Osteocyte (in vitro differentiated cells): ENCODE results near the gene MTMR1. TPM values are rescaled to one million over a fixed set of nuclear protein-coding genes. Genes with fewer than 3 reads are reported as not detected.
A peak's percentile ranks its signal among the peaks of the same experiment; 100 is the strongest.

Source experiments
- DNase-seq: peaks from one replicate; pipeline ENCODE4 v3.0.0; 2021; ENCODE audit warnings: mixed read lengths; ENCODE audit not compliant: unreplicated experiment; ENCODE audit errors: extremely low spot score
- H3K27ac Mint-ChIP-seq: one replicate; pipeline ENCODE4 v1.8.0; 2021; ENCODE audit warnings: mild to moderate bottlenecking, mixed read lengths; ENCODE audit not compliant: unreplicated experiment
- H3K27me3 Mint-ChIP-seq: one replicate; pipeline ENCODE4 v1.8.0; 2021; ENCODE audit warnings: mixed read lengths; ENCODE audit not compliant: unreplicated experiment
- H3K36me3 Mint-ChIP-seq: one replicate; pipeline ENCODE4 v1.8.0; 2021; ENCODE audit warnings: mixed read lengths; ENCODE audit not compliant: unreplicated experiment
- H3K4me1 Mint-ChIP-seq: one replicate; pipeline ENCODE4 v1.8.0; 2021; ENCODE audit warnings: mixed read lengths; ENCODE audit not compliant: unreplicated experiment
- H3K4me3 Mint-ChIP-seq: one replicate; pipeline ENCODE4 v1.8.0; 2021; ENCODE audit warnings: mild to moderate bottlenecking, moderate library complexity, mixed read lengths; ENCODE audit not compliant: unreplicated experiment
- H3K9me3 Mint-ChIP-seq: one replicate; pipeline ENCODE4 v1.8.0; 2021; ENCODE audit warnings: mixed read lengths; ENCODE audit not compliant: unreplicated experiment
- total RNA-seq: library from RNA; stranded (reverse); gene quantifications from 2 replicates; pipeline ENCODE4 v1.2.1, GENCODE V29; 2021
- TF ChIP-seq, protein P1 (sequence below): fragments of 200-600 bp; sonication (generic); IDR thresholded peaks from 2 replicates; pipeline ENCODE4 v1.5.0; 2021; ENCODE audit warnings: antibody characterized with exemption, mild to moderate bottlenecking, moderate library complexity

Gene MTMR1
- total RNA-seq, 1 donor from 2014 or later = 23.6 TPM

DNA sequence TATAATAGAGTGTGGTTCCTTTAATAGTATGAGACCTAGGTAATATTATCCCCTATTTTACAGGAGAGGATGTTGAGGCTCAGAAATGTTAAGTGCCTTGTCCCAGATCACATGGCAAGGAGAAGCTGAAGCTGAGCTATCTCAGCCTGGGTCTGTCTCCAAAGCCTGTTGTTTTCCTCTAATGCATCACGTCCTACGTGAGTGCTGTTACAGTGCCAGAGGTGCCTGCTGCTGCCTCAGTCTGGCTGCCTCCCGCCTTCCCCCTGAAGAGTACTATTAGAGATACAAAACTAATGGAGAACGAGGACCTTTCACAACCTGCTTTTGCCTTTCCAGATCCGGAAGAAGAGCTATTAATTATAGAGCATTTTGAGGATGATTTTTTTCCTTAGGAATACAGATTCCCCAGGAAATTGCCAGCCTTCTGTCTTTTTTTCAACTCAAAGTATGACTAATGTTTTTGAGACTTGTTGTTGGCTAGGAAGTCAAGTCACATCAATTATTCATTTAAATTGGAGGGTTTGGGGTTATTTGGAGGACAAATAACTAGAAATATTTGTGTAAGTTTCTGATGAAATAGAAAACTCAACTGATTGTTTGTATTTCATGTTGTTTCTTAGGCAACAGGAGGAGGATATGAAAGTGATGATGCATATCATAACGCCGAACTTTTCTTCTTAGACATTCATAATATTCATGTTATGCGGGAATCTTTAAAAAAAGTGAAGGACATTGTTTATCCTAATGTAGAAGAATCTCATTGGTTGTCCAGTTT lies 43.9 kb upstream of the MTMR1 start:
- Mint-ChIP-seq H3K4me1 (peaks cover 23% of the 10 kb centered on the region), H3K27ac (peak overlapping the region; percentile 78), H3K4me3 (no peak overlapping the region), H3K27me3 (no peaks in the 10 kb centered on the region), H3K36me3 (peaks cover 6% of the 10 kb centered on the region), H3K9me3 (peaks cover 17% of the 10 kb centered on the region)
- no peak for DNase-seq
- TF ChIP-seq, protein P1, sequence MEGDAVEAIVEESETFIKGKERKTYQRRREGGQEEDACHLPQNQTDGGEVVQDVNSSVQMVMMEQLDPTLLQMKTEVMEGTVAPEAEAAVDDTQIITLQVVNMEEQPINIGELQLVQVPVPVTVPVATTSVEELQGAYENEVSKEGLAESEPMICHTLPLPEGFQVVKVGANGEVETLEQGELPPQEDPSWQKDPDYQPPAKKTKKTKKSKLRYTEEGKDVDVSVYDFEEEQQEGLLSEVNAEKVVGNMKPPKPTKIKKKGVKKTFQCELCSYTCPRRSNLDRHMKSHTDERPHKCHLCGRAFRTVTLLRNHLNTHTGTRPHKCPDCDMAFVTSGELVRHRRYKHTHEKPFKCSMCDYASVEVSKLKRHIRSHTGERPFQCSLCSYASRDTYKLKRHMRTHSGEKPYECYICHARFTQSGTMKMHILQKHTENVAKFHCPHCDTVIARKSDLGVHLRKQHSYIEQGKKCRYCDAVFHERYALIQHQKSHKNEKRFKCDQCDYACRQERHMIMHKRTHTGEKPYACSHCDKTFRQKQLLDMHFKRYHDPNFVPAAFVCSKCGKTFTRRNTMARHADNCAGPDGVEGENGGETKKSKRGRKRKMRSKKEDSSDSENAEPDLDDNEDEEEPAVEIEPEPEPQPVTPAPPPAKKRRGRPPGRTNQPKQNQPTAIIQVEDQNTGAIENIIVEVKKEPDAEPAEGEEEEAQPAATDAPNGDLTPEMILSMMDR = no peak

DNA sequence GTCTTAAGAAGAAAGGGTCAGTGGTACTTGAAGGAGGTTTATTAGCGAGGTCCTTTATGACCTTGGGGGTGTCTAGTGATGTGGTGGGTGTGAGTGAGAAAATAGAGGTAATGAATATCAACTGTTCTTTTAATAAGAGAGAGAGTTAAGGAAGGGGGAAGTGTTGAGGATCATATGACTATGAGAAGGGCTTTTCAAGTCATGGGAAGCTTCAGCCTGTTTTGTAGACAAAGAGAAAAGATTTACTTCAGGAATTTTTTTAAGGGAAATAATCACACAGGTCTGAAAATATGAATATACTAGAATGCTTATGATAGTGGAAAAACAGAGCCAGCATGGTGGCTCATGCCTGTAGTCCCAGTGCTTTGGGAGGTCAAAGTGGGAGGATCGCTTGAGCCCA lies 41.3 kb upstream of the MTMR1 start:
- TF ChIP-seq, protein P1 = no peak
- no peak for DNase-seq
- H3K27me3 Mint-ChIP-seq = no peaks in the 10 kb centered on the region
- peaks cover 12% of the 10 kb centered on the region for H3K36me3 Mint-ChIP-seq
- H3K27ac Mint-ChIP-seq = no peak overlapping the region
- H3K4me1 Mint-ChIP-seq = peaks cover 23% of the 10 kb centered on the region
- H3K9me3 Mint-ChIP-seq = peaks cover 21% of the 10 kb centered on the region
- H3K4me3 Mint-ChIP-seq = no peak overlapping the region

DNA sequence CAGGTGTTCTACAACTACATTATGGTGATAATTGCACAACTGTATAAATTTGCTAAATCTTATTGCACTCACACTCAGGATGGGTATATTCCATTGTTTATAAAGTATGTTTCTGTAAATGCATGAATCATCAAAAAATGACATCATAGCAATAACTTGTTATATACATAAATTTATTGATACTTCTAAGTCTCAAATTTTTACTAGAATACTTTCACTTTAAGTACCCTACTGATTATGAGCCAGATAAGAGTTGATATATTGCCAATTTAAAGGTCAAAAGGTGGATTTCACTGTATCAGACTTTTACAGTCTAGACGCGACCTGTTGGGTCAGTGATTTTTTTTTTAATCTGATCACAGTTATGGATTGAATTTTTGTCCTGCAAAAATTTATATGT lies 37.4 kb upstream of the MTMR1 start:
- H3K27me3 Mint-ChIP-seq = no peaks in the 10 kb centered on the region
- peaks cover 13% of the 10 kb centered on the region for H3K36me3 Mint-ChIP-seq
- TF ChIP-seq, protein P1 = no peak
- H3K4me3 Mint-ChIP-seq = no peak overlapping the region
- no peak for DNase-seq
- H3K27ac Mint-ChIP-seq = no peak overlapping the region
- H3K4me1 Mint-ChIP-seq = no peaks in the 10 kb centered on the region
- peaks cover 13% of the 10 kb centered on the region for H3K9me3 Mint-ChIP-seq

DNA sequence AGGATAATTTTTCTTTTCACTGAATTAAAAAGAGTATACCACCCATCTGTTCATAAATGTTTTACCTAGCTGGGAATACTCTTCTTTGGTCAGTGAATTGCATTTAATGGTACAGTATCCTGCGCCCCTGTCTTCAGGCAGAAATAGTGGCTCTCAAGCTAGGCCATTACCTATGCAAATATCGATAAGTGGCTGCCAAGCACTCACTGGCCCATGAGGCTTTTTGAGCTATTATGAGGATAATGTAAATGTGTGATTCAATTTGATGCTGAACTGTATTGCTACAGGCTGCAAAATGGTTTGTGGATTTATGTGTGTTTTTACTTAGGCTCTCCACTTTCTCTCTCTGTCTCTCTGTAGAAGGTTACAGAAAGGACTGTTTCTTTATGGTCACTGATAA lies 30.1 kb upstream of the MTMR1 start:
- Mint-ChIP-seq H3K27me3 (no peaks in the 10 kb centered on the region), H3K9me3 (peaks cover 10% of the 10 kb centered on the region), H3K4me1 (peaks cover 34% of the 10 kb centered on the region), H3K27ac (no peak overlapping the region), H3K4me3 (no peak overlapping the region), H3K36me3 (peaks cover 13% of the 10 kb centered on the region)
- TF ChIP-seq, protein P1 = no peak
- no peak for DNase-seq

DNA sequence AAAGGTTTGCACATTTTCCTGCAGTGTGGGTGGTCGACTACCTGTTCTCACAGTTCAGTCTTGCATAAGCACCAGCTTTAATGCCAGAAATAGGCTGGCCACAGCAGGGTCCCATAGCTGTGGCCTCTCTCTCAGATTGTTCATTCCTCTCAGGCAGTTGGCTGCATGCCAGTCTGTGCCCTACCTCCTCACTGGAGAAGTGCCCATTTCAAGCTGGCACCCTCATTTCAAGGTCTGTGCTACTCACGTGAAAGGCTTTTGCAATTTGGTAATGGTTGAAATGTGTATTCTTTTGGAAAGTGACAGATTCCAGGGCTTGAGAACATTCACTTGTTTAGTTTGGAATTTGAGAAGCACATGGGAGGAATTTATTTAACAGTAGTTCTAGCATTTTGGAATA lies 28.9 kb upstream of the MTMR1 start:
- Mint-ChIP-seq H3K4me3 (peak overlapping the region; percentile 26), H3K27ac (peak overlapping the region; percentile 62), H3K36me3 (peaks cover 13% of the 10 kb centered on the region), H3K27me3 (no peaks in the 10 kb centered on the region), H3K4me1 (peaks cover 34% of the 10 kb centered on the region), H3K9me3 (peaks cover 10% of the 10 kb centered on the region)
- TF ChIP-seq, protein P1 = no peak
- peak; percentile 88 for DNase-seq
